GM12873 (cell line): ENCODE results near the gene PPM1G.

Source experiments
- CTCF ChIP-seq: IDR thresholded peaks from 2 replicates; pipeline ENCODE4 v1.5.1; 2012; ENCODE audit warnings: low read depth, mild to moderate bottlenecking, moderate library complexity, low read length, control low read depth; ENCODE audit not compliant: insufficient read depth; ENCODE audit errors: missing control alignments

The PPM1G gene

GRCh38 chr2:27427863-27428212 lies 18.4 kb upstream of the PPM1G start:
- no peak for TF ChIP-seq CTCF

- TF ChIP-seq CTCF = no peak
Measured at GRCh38 chr2:27422958-27423357, 13.6 kb upstream of the PPM1G start.

- no peak for TF ChIP-seq CTCF
Measured at GRCh38 chr2:27421660-27422250, 12.4 kb upstream of the PPM1G start.

GRCh38 chr2:27420996-27421395 lies 11.6 kb upstream of the PPM1G start:
- no peak for TF ChIP-seq CTCF

GRCh38 chr2:27416151-27416550 lies 6.8 kb upstream of the PPM1G start:
- no peak for TF ChIP-seq CTCF

GRCh38 chr2:27412419-27413152 lies 3.2 kb upstream of the PPM1G start:
- TF ChIP-seq CTCF = no peak

GRCh38 chr2:27408601-27409320 lies 630 bp downstream of the PPM1G start:
- no peak for TF ChIP-seq CTCF
